AG08395 (cell line): ENCODE measurements around the gene KCNQ5.

Experiments used
- DNase-seq: peaks from one replicate; pipeline ENCODE4 v3.0.0; 2012; ENCODE audit warnings: mixed read lengths, low spot score

Gene KCNQ5

GRCh38 chr6:72798196-72798595, 176.3 kb downstream of the KCNQ5 start:
- DNase-seq = no peak

- DNase-seq = no peak
These were observed 188.0 kb downstream of the KCNQ5 start for GRCh38 chr6:72809746-72810379.

- no peak for DNase-seq
These were observed 188.9 kb downstream of the KCNQ5 start for GRCh38 chr6:72810571-72811280.

- no peak for DNase-seq
These were observed 190.1 kb downstream of the KCNQ5 start for GRCh38 chr6:72811971-72812421.

- no peak for DNase-seq
These were observed 192.1 kb downstream of the KCNQ5 start for GRCh38 chr6:72813807-72814596.

GRCh38 chr6:72816022-72816421, 194.2 kb downstream of the KCNQ5 start:
- DNase-seq = no peak

- DNase-seq = no peak
These were observed 195.3 kb downstream of the KCNQ5 start for GRCh38 chr6:72817208-72817607.

- DNase-seq = no peak
These were observed 197.7 kb downstream of the KCNQ5 start for GRCh38 chr6:72819609-72820008.

GRCh38 chr6:72820153-72820552, 198.3 kb downstream of the KCNQ5 start:
- DNase-seq = no peak

- no peak for DNase-seq
These were observed 199.0 kb downstream of the KCNQ5 start for GRCh38 chr6:72820906-72821305.

- no peak for DNase-seq
These were observed 200.2 kb downstream of the KCNQ5 start for GRCh38 chr6:72822023-72822422.

GRCh38 chr6:72822691-72823090, 200.8 kb downstream of the KCNQ5 start:
- no peak for DNase-seq

GRCh38 chr6:72824833-72825232, 203.0 kb downstream of the KCNQ5 start:
- DNase-seq = no peak

- DNase-seq = peak; percentile 48
These were observed 203.5 kb downstream of the KCNQ5 start for GRCh38 chr6:72825315-72825911.

GRCh38 chr6:72826037-72826436, 204.2 kb downstream of the KCNQ5 start:
- no peak for DNase-seq

GRCh38 chr6:72826744-72827438, 205.0 kb downstream of the KCNQ5 start:
- no peak for DNase-seq

GRCh38 chr6:72828904-72829303, 207.0 kb downstream of the KCNQ5 start:
- DNase-seq = no peak

- DNase-seq = peak; percentile 45
These were observed 210.4 kb downstream of the KCNQ5 start for GRCh38 chr6:72832271-72832670.

GRCh38 chr6:72835749-72836148, 213.9 kb downstream of the KCNQ5 start:
- DNase-seq = no peak

- no peak for DNase-seq
These were observed 215.1 kb downstream of the KCNQ5 start for GRCh38 chr6:72836971-72837370.

GRCh38 chr6:72841195-72841594, 219.3 kb downstream of the KCNQ5 start:
- DNase-seq = no peak

- DNase-seq = no peak
These were observed 220.3 kb downstream of the KCNQ5 start for GRCh38 chr6:72842140-72842539.
